B cell (primary cell): ENCODE measurements around the gene SPTBN1.

Source experiments
- CTCF ChIP-seq: fragments of 200-600 bp; IDR thresholded peaks from one replicate; pipeline ENCODE4 v1.8.0; 2022; ENCODE audit warnings: antibody characterized with exemption, mild to moderate bottlenecking
- EZH2 ChIP-seq: IDR thresholded peaks from 2 replicates; pipeline ENCODE4 v1.6.1; 2012; ENCODE audit warnings: borderline replicate concordance, low read depth, mild to moderate bottlenecking, moderate library complexity, low read length; ENCODE audit not compliant: insufficient read depth, poor library complexity, severe bottlenecking

GRCh38 chr2:54628418-54628817 is 172.3 kb downstream of the SPTBN1 start:
- no peak for TF ChIP-seq CTCF
- TF ChIP-seq EZH2, result no peak
